Panc1 (cell line): ENCODE measurements around the gene FILIP1. TPM values are rescaled to one million over a fixed set of nuclear protein-coding genes. Genes with fewer than 3 reads are reported as not detected.

Source experiments
- ATAC-seq: fragments of 200-7000 bp; cut with Tn5 transposase; 2 replicates; pipeline ENCODE4 v1.9.1; 2020; ENCODE audit warnings: mild to moderate bottlenecking, moderate library complexity
- BruUV-seq: library from RNA; stranded (reverse); fragments of 400-500 nt; replicated peaks from 2 replicates; lab custom pipeline; 2021; lab: Mats Ljungman, UMichigan
- CTCF ChIA-PET: fragments of 300-600 bp; sonication (Branson Sonifier 250); formaldehyde crosslinking; loops from one replicate; lab custom pipeline; 2022; ENCODE audit warnings: antibody characterized with exemption; lab: Charles Lee
- POLR2A ChIA-PET: fragments of 300-600 bp; sonication (Branson Sonifier 250); formaldehyde crosslinking; loops from one replicate; lab custom pipeline; 2022; ENCODE audit warnings: antibody characterized with exemption; lab: Charles Lee
- DNase-seq: peaks from one replicate; pipeline ENCODE4 v3.0.0-alpha.2; 2010; ENCODE audit warnings: low read depth, low spot score
- H3K27ac ChIP-seq: 2 replicates; pipeline ENCODE4 v1.5.1; 2011; ENCODE audit warnings: mild to moderate bottlenecking, low read length, inconsistent platforms
- H3K27me3 ChIP-seq: fragments of 200-500 bp; sonication (Bioruptor generic); 2 replicates; pipeline ENCODE4 v1.6.0; 2014; ENCODE audit warnings: low read length, inconsistent platforms; ENCODE audit not compliant: control insufficient read depth, insufficient read depth
- H3K36me3 ChIP-seq: fragments of 200-500 bp; sonication (Bioruptor generic); 2 replicates; pipeline ENCODE4 v1.5.1; 2014; ENCODE audit warnings: inconsistent platforms, mild to moderate bottlenecking, low read length, moderate library complexity; ENCODE audit not compliant: control insufficient read depth, insufficient read depth
- H3K4me1 ChIP-seq: 2 replicates; pipeline ENCODE4 v1.5.1; 2011; ENCODE audit warnings: inconsistent platforms, mild to moderate bottlenecking, low read length, moderate library complexity; ENCODE audit not compliant: control insufficient read depth, insufficient read depth
- H3K4me3 ChIP-seq, 2 experiments: 2 replicates each; pipeline ENCODE4 v1.5.1; 2011 to 2012; ENCODE audit warnings: low read depth in 2 of 2, low read length in 2 of 2, mild to moderate bottlenecking in 2 of 2, inconsistent platforms in 1 of 2, moderate library complexity in 1 of 2
- H3K9me3 ChIP-seq: fragments of 200-500 bp; sonication (Bioruptor generic); 2 replicates; pipeline ENCODE4 v1.5.1; 2014; ENCODE audit warnings: low read depth, mild to moderate bottlenecking, inconsistent platforms, low read length, moderate library complexity; ENCODE audit not compliant: control insufficient read depth, insufficient read depth
- POLR2AphosphoS5 ChIP-seq: IDR thresholded peaks from 2 replicates; pipeline ENCODE4 v1.6.1; 2012; ENCODE audit warnings: mild to moderate bottlenecking, low read depth, low read length, moderate library complexity
- SIN3A ChIP-seq: IDR thresholded peaks from 2 replicates; pipeline ENCODE4 v1.6.1; 2012; ENCODE audit warnings: low read depth, mild to moderate bottlenecking, low read length, moderate library complexity, borderline replicate concordance; ENCODE audit not compliant: insufficient read depth
- TCF7L2 ChIP-seq: IDR thresholded peaks from 2 replicates; pipeline ENCODE4 v1.6.1; 2011; ENCODE audit warnings: mild to moderate bottlenecking, low read depth, low read length, inconsistent platforms
- in situ Hi-C: cut with HindIII; loops from 2 replicates; pipeline ENCODE4 v1.10.0; 2016; ENCODE audit warnings: low sequenced_read_pairs, low pct_unique_long_range_greater_than_20kb
- intact Hi-C: fragments of 100-400 bp; cut with micrococcal nuclease; formaldehyde crosslinking; loops from one replicate; pipeline ENCODE4 v1.10.0; 2022; ENCODE audit not compliant: unreplicated experiment
- total RNA-seq: library from RNA; stranded (reverse); gene quantifications from one replicate; pipeline ENCODE4 v1.2.1, GENCODE V29; 2021; ENCODE audit not compliant: unreplicated experiment
- TF ChIP-seq, protein P1 (sequence below): fragments of 450-650 bp; IDR thresholded peaks from 2 replicates; pipeline ENCODE4 v1.5.1; 2017; ENCODE audit warnings: mild to moderate bottlenecking
- TF ChIP-seq, protein P2 (sequence below), 2 experiments: IDR thresholded peaks; 2 replicates each; pipeline ENCODE4 v1.6.1; 2011 to 2012; ENCODE audit warnings: low read depth in 2 of 2, control low read depth in 1 of 2, low read length in 1 of 2, mild to moderate bottlenecking in 1 of 2, moderate library complexity in 1 of 2; ENCODE audit not compliant: insufficient read depth in 1 of 2

The FILIP1 gene
- total RNA-seq, 1 experiment from 2014 or later, result 0.26 TPM

DNA sequence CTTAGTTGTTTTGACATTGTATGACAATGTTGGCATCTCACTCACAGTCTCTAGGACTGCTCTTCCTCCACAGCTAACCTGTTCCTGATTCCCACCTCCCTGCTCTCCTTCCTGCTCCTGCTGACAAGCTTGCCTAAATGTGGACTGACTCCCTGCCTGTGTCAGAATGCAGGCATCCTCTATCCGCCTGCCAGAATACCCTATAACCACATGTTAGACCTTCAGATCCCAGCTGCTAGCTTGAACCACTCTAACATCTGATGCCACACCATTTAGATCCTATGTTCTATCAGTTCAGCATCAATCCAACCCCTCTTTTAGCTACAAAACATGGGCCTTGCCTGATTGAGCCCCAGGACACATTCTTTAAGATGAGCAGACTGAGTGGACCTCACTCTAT, 12.2 kb downstream of the FILIP1 start:
- ATAC-seq (no peak), DNase-seq (no peak)
- Histone ChIP-seq H3K27ac (no peak overlapping the region), H3K9me3 (no peaks in the 10 kb centered on the region), H3K27me3 (peaks cover 3% of the 10 kb centered on the region), H3K4me3 (no peak overlapping the region), H3K4me1 (no peaks in the 10 kb centered on the region), H3K36me3 (no peaks in the 10 kb centered on the region)
- intact Hi-C loops, result no loop called here
- CTCF ChIA-PET, result no interaction called here
- no TSS peak for BruUV-seq
- TF ChIP-seq, protein P1, sequence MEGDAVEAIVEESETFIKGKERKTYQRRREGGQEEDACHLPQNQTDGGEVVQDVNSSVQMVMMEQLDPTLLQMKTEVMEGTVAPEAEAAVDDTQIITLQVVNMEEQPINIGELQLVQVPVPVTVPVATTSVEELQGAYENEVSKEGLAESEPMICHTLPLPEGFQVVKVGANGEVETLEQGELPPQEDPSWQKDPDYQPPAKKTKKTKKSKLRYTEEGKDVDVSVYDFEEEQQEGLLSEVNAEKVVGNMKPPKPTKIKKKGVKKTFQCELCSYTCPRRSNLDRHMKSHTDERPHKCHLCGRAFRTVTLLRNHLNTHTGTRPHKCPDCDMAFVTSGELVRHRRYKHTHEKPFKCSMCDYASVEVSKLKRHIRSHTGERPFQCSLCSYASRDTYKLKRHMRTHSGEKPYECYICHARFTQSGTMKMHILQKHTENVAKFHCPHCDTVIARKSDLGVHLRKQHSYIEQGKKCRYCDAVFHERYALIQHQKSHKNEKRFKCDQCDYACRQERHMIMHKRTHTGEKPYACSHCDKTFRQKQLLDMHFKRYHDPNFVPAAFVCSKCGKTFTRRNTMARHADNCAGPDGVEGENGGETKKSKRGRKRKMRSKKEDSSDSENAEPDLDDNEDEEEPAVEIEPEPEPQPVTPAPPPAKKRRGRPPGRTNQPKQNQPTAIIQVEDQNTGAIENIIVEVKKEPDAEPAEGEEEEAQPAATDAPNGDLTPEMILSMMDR, result no peak
- TF ChIP-seq SIN3A (no peak), POLR2AphosphoS5 (no peak), TCF7L2 (no peak)
- TF ChIP-seq, protein P2, sequence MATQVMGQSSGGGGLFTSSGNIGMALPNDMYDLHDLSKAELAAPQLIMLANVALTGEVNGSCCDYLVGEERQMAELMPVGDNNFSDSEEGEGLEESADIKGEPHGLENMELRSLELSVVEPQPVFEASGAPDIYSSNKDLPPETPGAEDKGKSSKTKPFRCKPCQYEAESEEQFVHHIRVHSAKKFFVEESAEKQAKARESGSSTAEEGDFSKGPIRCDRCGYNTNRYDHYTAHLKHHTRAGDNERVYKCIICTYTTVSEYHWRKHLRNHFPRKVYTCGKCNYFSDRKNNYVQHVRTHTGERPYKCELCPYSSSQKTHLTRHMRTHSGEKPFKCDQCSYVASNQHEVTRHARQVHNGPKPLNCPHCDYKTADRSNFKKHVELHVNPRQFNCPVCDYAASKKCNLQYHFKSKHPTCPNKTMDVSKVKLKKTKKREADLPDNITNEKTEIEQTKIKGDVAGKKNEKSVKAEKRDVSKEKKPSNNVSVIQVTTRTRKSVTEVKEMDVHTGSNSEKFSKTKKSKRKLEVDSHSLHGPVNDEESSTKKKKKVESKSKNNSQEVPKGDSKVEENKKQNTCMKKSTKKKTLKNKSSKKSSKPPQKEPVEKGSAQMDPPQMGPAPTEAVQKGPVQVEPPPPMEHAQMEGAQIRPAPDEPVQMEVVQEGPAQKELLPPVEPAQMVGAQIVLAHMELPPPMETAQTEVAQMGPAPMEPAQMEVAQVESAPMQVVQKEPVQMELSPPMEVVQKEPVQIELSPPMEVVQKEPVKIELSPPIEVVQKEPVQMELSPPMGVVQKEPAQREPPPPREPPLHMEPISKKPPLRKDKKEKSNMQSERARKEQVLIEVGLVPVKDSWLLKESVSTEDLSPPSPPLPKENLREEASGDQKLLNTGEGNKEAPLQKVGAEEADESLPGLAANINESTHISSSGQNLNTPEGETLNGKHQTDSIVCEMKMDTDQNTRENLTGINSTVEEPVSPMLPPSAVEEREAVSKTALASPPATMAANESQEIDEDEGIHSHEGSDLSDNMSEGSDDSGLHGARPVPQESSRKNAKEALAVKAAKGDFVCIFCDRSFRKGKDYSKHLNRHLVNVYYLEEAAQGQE (IDR thresholded peaks at IDR 0.05; ENCODE audit: insufficient read depth in 1 of 2, low read depth in 2 of 2, low read length in 1 of 2), result no peak
- POLR2A ChIA-PET, result no interaction called here
- in situ Hi-C loops, result no loop called here

DNA sequence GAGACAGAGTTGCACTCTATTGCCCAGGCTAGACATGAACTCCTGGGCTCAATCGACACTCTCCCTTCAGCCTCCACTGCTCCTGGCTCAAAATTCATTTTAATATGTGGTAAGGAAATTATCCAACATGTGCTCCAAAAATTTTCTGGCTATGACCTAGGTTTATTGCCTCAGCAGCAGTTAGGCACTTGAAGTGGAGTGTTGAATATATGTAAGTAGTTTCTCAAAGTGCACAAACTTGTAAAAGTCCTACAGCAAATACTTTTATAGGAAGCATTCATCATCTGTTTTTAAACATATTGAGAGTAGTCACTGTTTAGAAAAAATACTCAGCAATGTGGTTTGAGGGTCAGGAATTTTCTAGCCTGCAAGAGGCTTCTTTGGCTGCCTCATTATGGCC, 13.2 kb downstream of the FILIP1 start:
- Histone ChIP-seq H3K27ac (no peak overlapping the region), H3K9me3 (no peaks in the 10 kb centered on the region), H3K27me3 (peaks cover 3% of the 10 kb centered on the region), H3K4me1 (no peaks in the 10 kb centered on the region), H3K4me3 (no peak overlapping the region), H3K36me3 (no peaks in the 10 kb centered on the region)
- ATAC-seq, result no peak
- BruUV-seq, result no TSS peak
- DNase-seq, result no peak
- TF ChIP-seq TCF7L2, result no peak
- TF ChIP-seq, protein P1, result no peak
- TF ChIP-seq, protein P2 (IDR thresholded peaks at IDR 0.05; ENCODE audit: insufficient read depth in 1 of 2, low read depth in 2 of 2, low read length in 1 of 2), result no peak
- no peak for TF ChIP-seq SIN3A
- TF ChIP-seq POLR2AphosphoS5, result no peak
- POLR2A ChIA-PET, result no interaction called here
- in situ Hi-C loops, result no loop called here
- CTCF ChIA-PET, result no interaction called here
- intact Hi-C loops, result no loop called here
